IMR-90 (cell line): ENCODE results near the gene GALC. TPM values are rescaled to one million over a fixed set of nuclear protein-coding genes. Genes with fewer than 3 reads are reported as not detected.

Experiments
- ATAC-seq: fragments of 200-7000 bp; cut with Tn5 transposase; 2 replicates; pipeline ENCODE4 v1.9.1; 2020; ENCODE audit warnings: low read depth, mild to moderate bottlenecking, moderate library complexity
- BruUV-seq: library from RNA; stranded (reverse); fragments of 400-500 nt; replicated peaks from 2 replicates; lab custom pipeline; 2021; lab: Mats Ljungman, UMichigan
- CTCF ChIA-PET: fragments of 300-600 bp; formaldehyde crosslinking; extraction: SDS; loops from one replicate; lab custom pipeline; 2021; ENCODE audit warnings: antibody characterized with exemption; lab: Yijun Ruan, JAX
- POLR2A ChIA-PET: fragments of 300-600 bp; sonication (Branson Sonifier 250); formaldehyde crosslinking; loops from one replicate; lab custom pipeline; 2022; ENCODE audit warnings: antibody characterized with exemption; ENCODE audit not compliant: unreplicated experiment; lab: Charles Lee
- DNase-seq: peaks from one replicate; pipeline ENCODE4 v3.0.0; 2013
- H2AFZ ChIP-seq: replicated peaks from 2 replicates; pipeline ENCODE3; 2013; ENCODE audit warnings: low read length, mild to moderate bottlenecking; ENCODE audit not compliant: poor library complexity
- H2AK5ac ChIP-seq: 2 replicates; pipeline ENCODE4 v1.6.1; 2013; ENCODE audit warnings: low read depth, low read length, inconsistent platforms
- H2AK9ac ChIP-seq: replicated peaks from 2 replicates; pipeline ENCODE3; 2013; ENCODE audit warnings: mild to moderate bottlenecking, low read depth, low read length, moderate library complexity; ENCODE audit not compliant: poor library complexity
- H2BK120ac ChIP-seq: 2 replicates; pipeline ENCODE4 v1.6.1; 2013; ENCODE audit warnings: low read depth, low read length, inconsistent platforms
- H2BK15ac ChIP-seq: 3 replicates; pipeline ENCODE4 v1.6.1; 2013; ENCODE audit warnings: low read depth, low read length, inconsistent platforms
- H2BK20ac ChIP-seq: 2 replicates; pipeline ENCODE4 v1.6.1; 2013; ENCODE audit warnings: low read depth, mild to moderate bottlenecking, inconsistent platforms, low read length, moderate library complexity
- H2BK5ac ChIP-seq: 2 replicates; pipeline ENCODE4 v1.6.1; 2013; ENCODE audit warnings: mild to moderate bottlenecking, low read depth, low read length, inconsistent platforms; ENCODE audit not compliant: poor library complexity, severe bottlenecking
- H3K14ac ChIP-seq: replicated peaks from 2 replicates; pipeline ENCODE4 v1.6.1; 2013; ENCODE audit warnings: low read depth, low read length, inconsistent platforms
- H3K18ac ChIP-seq: 2 replicates; pipeline ENCODE4 v1.6.1; 2013; ENCODE audit warnings: low read depth, low read length, control low read depth
- H3K23ac ChIP-seq: 2 replicates; pipeline ENCODE4 v1.6.1; 2013; ENCODE audit warnings: low read depth, low read length, inconsistent platforms
- H3K27ac ChIP-seq: 2 replicates; pipeline ENCODE4 v1.5.1; 2013; ENCODE audit warnings: mild to moderate bottlenecking, control low read depth, low read length; ENCODE audit not compliant: insufficient read depth
- H3K27me3 ChIP-seq: 2 replicates; pipeline ENCODE4 v1.6.1; 2013; ENCODE audit warnings: low read length; ENCODE audit not compliant: control insufficient read depth, insufficient read depth
- H3K36me3 ChIP-seq: 2 replicates; pipeline ENCODE4 v1.6.1; 2013; ENCODE audit warnings: low read length, mixed read lengths; ENCODE audit not compliant: control insufficient read depth, insufficient read depth
- H3K4ac ChIP-seq: 2 replicates; pipeline ENCODE4 v1.6.1; 2013; ENCODE audit warnings: low read depth, low read length, inconsistent platforms
- H3K4me1 ChIP-seq: 2 replicates; pipeline ENCODE4 v1.6.1; 2013; ENCODE audit warnings: low read length, mixed read lengths; ENCODE audit not compliant: control insufficient read depth, insufficient read depth
- H3K4me2 ChIP-seq: 2 replicates; pipeline ENCODE4 v1.6.1; 2013; ENCODE audit warnings: low read depth, mild to moderate bottlenecking, control low read depth, low read length, moderate library complexity
- H3K4me3 ChIP-seq: 2 replicates; pipeline ENCODE4 v1.5.1; 2013; ENCODE audit warnings: low read depth, mild to moderate bottlenecking, control low read depth, low read length, moderate library complexity; ENCODE audit not compliant: insufficient read depth
- H3K56ac ChIP-seq: 2 replicates; pipeline ENCODE4 v1.6.1; 2013; ENCODE audit warnings: low read length, inconsistent platforms; ENCODE audit not compliant: insufficient read depth; ENCODE audit errors: extremely low read depth
- H3K79me1 ChIP-seq, 2 experiments: 2 replicates each; pipeline ENCODE4 v1.6.1; 2013; ENCODE audit warnings: low read length in 2 of 2, inconsistent platforms in 1 of 2, low read depth in 1 of 2
- H3K9ac ChIP-seq: 2 replicates; pipeline ENCODE4 v1.6.1; 2013; ENCODE audit warnings: low read depth, low read length, control low read depth
- H3K9me1 ChIP-seq: 2 replicates; pipeline ENCODE4 v1.6.1; 2013; ENCODE audit warnings: low read length, inconsistent platforms; ENCODE audit not compliant: insufficient read depth
- H3K9me3 ChIP-seq: 2 replicates; pipeline ENCODE4 v1.6.1; 2013; ENCODE audit warnings: low read length; ENCODE audit not compliant: control insufficient read depth, insufficient read depth
- H4K20me1 ChIP-seq: 2 replicates; pipeline ENCODE4 v1.6.1; 2013; ENCODE audit warnings: low read length, inconsistent platforms; ENCODE audit not compliant: insufficient read depth
- H4K5ac ChIP-seq: 2 replicates; pipeline ENCODE4 v1.6.1; 2013; ENCODE audit warnings: mild to moderate bottlenecking, low read depth, low read length, control low read depth
- H4K8ac ChIP-seq, 2 experiments: 2 replicates each; pipeline ENCODE4 v1.6.1; 2013; ENCODE audit warnings: low read depth in 2 of 2, low read length in 2 of 2, control low read depth in 1 of 2, inconsistent platforms in 1 of 2
- H4K91ac ChIP-seq: 2 replicates; pipeline ENCODE4 v1.6.1; 2013; ENCODE audit warnings: low read depth, low read length, inconsistent platforms; ENCODE audit not compliant: insufficient read depth
- BHLHE40 ChIP-seq: fragments of 150-350 bp; IDR thresholded peaks from 2 replicates; pipeline ENCODE4 v1.6.1; 2016; ENCODE audit warnings: mild to moderate bottlenecking, low read depth, low read length
- CEBPB ChIP-seq: IDR thresholded peaks from 2 replicates; pipeline ENCODE4 v1.6.1; 2012; ENCODE audit warnings: low read depth, low read length, improper control_type of control experiment
- CTCF ChIP-seq: conservative IDR thresholded peaks from 2 replicates; pipeline ENCODE4 v1.5.1; 2012; ENCODE audit warnings: mild to moderate bottlenecking, low read depth, low read length, improper control_type of control experiment
- RAD21 ChIP-seq: IDR thresholded peaks from 2 replicates; pipeline ENCODE4 v1.6.1; 2012; ENCODE audit warnings: low read length, improper control_type of control experiment
- RFX5 ChIP-seq: IDR thresholded peaks from 2 replicates; pipeline ENCODE4 v1.8.0; 2012; ENCODE audit warnings: low read depth, mild to moderate bottlenecking, low read length, moderate library complexity
- SMC3 ChIP-seq: fragments of 150-350 bp; IDR thresholded peaks from 2 replicates; pipeline ENCODE4 v1.6.1; 2016; ENCODE audit warnings: low read depth, mild to moderate bottlenecking, antibody characterized with exemption, low read length, moderate library complexity
- WGBS, 2 experiments: methylation state at CpG; one replicate each; pipeline versions ENCODE4 v1.1.5 to v1.1.7; 2013; ENCODE audit warnings: missing lambda C conversion rate in 2 of 2; ENCODE audit not compliant: insufficient read length in 1 of 2; ENCODE audit errors: extremely low coverage in 2 of 2; 5-methylcytosine and 5-hydroxymethylcytosine counted together
- dilution Hi-C: fragments of 300-500 bp; cut with HindIII; formaldehyde crosslinking; loops from one replicate; pipeline ENCODE4 v1.14.3; 2018; ENCODE audit warnings: low sequenced_read_pairs; ENCODE audit not compliant: unreplicated experiment
- in situ Hi-C: fragments of 300-500 bp; cut with MboI; formaldehyde crosslinking; loops from 3 replicates; pipeline ENCODE4 v1.14.3; 2019; ENCODE audit warnings: low sequenced_read_pairs, inconsistent platforms, mixed read lengths
- intact Hi-C: fragments of 100-400 bp; cut with micrococcal nuclease; formaldehyde crosslinking; loops from 2 replicates; pipeline ENCODE4 v1.10.0; 2022
- polyA plus RNA-seq, 3 experiments: library from polyadenylated mRNA; depleted of rRNA; stranded (reverse); fragments of >200 nt; gene quantifications; 2 replicates each; pipeline ENCODE4 v1.2.3, GENCODE V29; 2012; ENCODE audit warnings: low replicate concordance in 1 of 3
- total RNA-seq: library from RNA; depleted of rRNA; stranded (reverse); fragments of >200 nt; gene quantifications from 2 replicates; pipeline ENCODE4 v1.2.3, GENCODE V29; 2012

Gene GALC
- total and polyA plus RNA-seq, 2 of the 4 experiments (the other 2 are of a cell fraction) = 6.3 to 7.9 TPM

- CTCF ChIA-PET = no interaction called here
- no peaks in the 10 kb centered on the region for H3K4me1 ChIP-seq
Observed at GRCh38 chr14:87896393-87897380, 96.3 kb downstream of the GALC start.

More at GRCh38 chr14:87896393-87897380, 96.3 kb downstream of the GALC start:
- H3K4me2 ChIP-seq = no peak overlapping the region
- H3K14ac ChIP-seq = no peak overlapping the region
- H2AK5ac ChIP-seq = no peak overlapping the region
- no peak overlapping the region for H2BK20ac ChIP-seq
- H3K9me1 ChIP-seq = no peaks in the 10 kb centered on the region
- no peak overlapping the region for H2BK120ac ChIP-seq
- H3K36me3 ChIP-seq = no peaks in the 10 kb centered on the region
- DNase-seq (peak; percentile 56), ATAC-seq (peak; percentile 81)
- H3K56ac ChIP-seq = no peak overlapping the region
- WGBS, 2 experiments = 32% methylated on average over 5 of the region's 9 CpGs; no CpG with 5 or more reads in 1 of the 2 experiments
- in situ Hi-C loops = no loop called here
- H3K27me3 ChIP-seq = no peaks in the 10 kb centered on the region
- no peak overlapping the region for H3K4me3 ChIP-seq
- no TSS peak for BruUV-seq
- no peak overlapping the region for H4K91ac ChIP-seq
- intact Hi-C loops = loop anchor here (10.0 kb wide), 1 partner anchor 1842 kb away; no protein-coding TSS in a partner anchor
- no peaks in the 10 kb centered on the region for H4K20me1 ChIP-seq
- no peak overlapping the region for H3K23ac ChIP-seq
- POLR2A ChIA-PET = no interaction called here
- H2BK15ac ChIP-seq = no peak overlapping the region
- H3K27ac ChIP-seq = no peak overlapping the region
- H3K9me3 ChIP-seq = no peaks in the 10 kb centered on the region
- no peak overlapping the region for H4K5ac ChIP-seq
- TF ChIP-seq SMC3 = peak; percentile 34; the same call in 1 of the 2 replicates
- no peak for TF ChIP-seq BHLHE40
- TF ChIP-seq CTCF = peak; percentile 69
- no peak for TF ChIP-seq RFX5
- peak; percentile 67 for TF ChIP-seq RAD21
- no peak for TF ChIP-seq CEBPB
- no peak overlapping the region for H2AK9ac ChIP-seq
- H2AFZ ChIP-seq = no peak overlapping the region
- no peak overlapping the region for H4K8ac ChIP-seq
- no peak overlapping the region for H2BK5ac ChIP-seq
- H3K18ac ChIP-seq = no peak overlapping the region
- dilution Hi-C loops = no loop called here
- no peak overlapping the region for H3K9ac ChIP-seq
- H3K79me1 ChIP-seq = no peaks in the 10 kb centered on the region
- H3K4ac ChIP-seq = no peak overlapping the region
